Stimulated activated CD8-positive, alpha-beta memory T cell treated with anti-CD3 and anti-CD28 coated beads, Interleukin-12 subunit alpha, Interleukin-12 subunit beta, amount 100 ng/mL, for 24 hours (primary cell): ENCODE data around the gene XBP1.
A peak's percentile ranks its signal among the peaks of the same experiment; 100 is the strongest.
"Not testable (repeated sequence)": the region's sequence is repeated elsewhere in the genome, so short reads cannot be mapped to it uniquely, and the experiment has no call there.

Experiments
- DNase-seq: peaks from one replicate; pipeline ENCODE4 v3.0.0-alpha.2; 2020; ENCODE audit errors: extremely low read depth

The XBP1 gene

GRCh38 chr22:28791841-28792490, 8.4 kb downstream of the XBP1 start:
- no peak for DNase-seq

- no peak for DNase-seq
Measured at GRCh38 chr22:28791124-28791523, 9.2 kb downstream of the XBP1 start.

GRCh38 chr22:28788601-28789000, 11.8 kb downstream of the XBP1 start:
- no peak for DNase-seq

GRCh38 chr22:28783786-28784671, 16.3 kb downstream of the XBP1 start:
- no peak for DNase-seq

GRCh38 chr22:28780296-28780695, 20.1 kb downstream of the XBP1 start:
- DNase-seq, result no peak

GRCh38 chr22:28779833-28780232, 20.5 kb downstream of the XBP1 start:
- no peak for DNase-seq

GRCh38 chr22:28774378-28774777, 26.0 kb downstream of the XBP1 start:
- DNase-seq, result no peak

GRCh38 chr22:28773461-28773867, 26.9 kb downstream of the XBP1 start:
- DNase-seq, result no peak

- DNase-seq, result peak; percentile 76
Measured at GRCh38 chr22:28772633-28773460, 27.5 kb downstream of the XBP1 start, which contains the start of gene CCDC117. Gene CCDC117 (plus strand): TSS chr22:28772695. CDS start chr22:28772850, 155 bp downstream.

GRCh38 chr22:28771195-28771791, 29.1 kb downstream of the XBP1 start:
- DNase-seq, result no peak

- DNase-seq, result no peak
Measured at GRCh38 chr22:28769394-28770085, 30.8 kb downstream of the XBP1 start.

- DNase-seq, result no peak
Measured at GRCh38 chr22:28768701-28769393, 31.5 kb downstream of the XBP1 start.

- no peak for DNase-seq
Measured at GRCh38 chr22:28766628-28767027, 33.7 kb downstream of the XBP1 start.

GRCh38 chr22:28762000-28762399, 38.4 kb downstream of the XBP1 start:
- DNase-seq, result not testable (repeated sequence)

- DNase-seq, result no peak
Measured at GRCh38 chr22:28761449-28761755, 39.0 kb downstream of the XBP1 start.

GRCh38 chr22:28759861-28760560, 40.4 kb downstream of the XBP1 start:
- no peak for DNase-seq

GRCh38 chr22:28754512-28754911, 45.9 kb downstream of the XBP1 start:
- not testable (repeated sequence) for DNase-seq

- no peak for DNase-seq
Measured at GRCh38 chr22:28750471-28750881, 49.9 kb downstream of the XBP1 start.
